ENCODE results near the gene TTC28.

- TF ChIP-seq POLR2A (IDR thresholded peaks at IDR 0.05; ENCODE audit: low read depth, low read length) = no peak
- no peak for TF ChIP-seq CTCF (IDR thresholded peaks at IDR 0.05; ENCODE audit: extremely low read depth in 1 of 2, insufficient read depth in 1 of 2, low read depth in 1 of 2, low read length in 2 of 2)
- TF ChIP-seq EZH2 (IDR thresholded peaks at IDR 0.05; ENCODE audit: borderline replicate concordance, low read depth, low read length, severe bottlenecking) = no peak
- TF ChIP-seq, protein P1, sequence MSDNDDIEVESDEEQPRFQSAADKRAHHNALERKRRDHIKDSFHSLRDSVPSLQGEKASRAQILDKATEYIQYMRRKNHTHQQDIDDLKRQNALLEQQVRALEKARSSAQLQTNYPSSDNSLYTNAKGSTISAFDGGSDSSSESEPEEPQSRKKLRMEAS (IDR thresholded peaks at IDR 0.05; ENCODE audit: insufficient read depth, insufficient read length) = no peak
- TF ChIP-seq POLR2AphosphoS5 (IDR thresholded peaks at IDR 0.05; ENCODE audit: insufficient read depth, low read depth, low read length) = no peak
- TF ChIP-seq GATA2 (IDR thresholded peaks at IDR 0.05; ENCODE audit: insufficient read depth, insufficient read length, low read depth, low read length) = no peak
- TF ChIP-seq MYC (IDR thresholded peaks at IDR 0.05; ENCODE audit: low read depth, low read length) = no peak
Measured at GRCh38 chr22:27952091-27952490, 727.5 kb downstream of the TTC28 start.

Data from endothelial cell of umbilical vein (primary cell).